AG04450 (cell line): ENCODE results near the gene CHST13. TPM values are rescaled to one million over a fixed set of nuclear protein-coding genes. Genes with fewer than 3 reads are reported as not detected.

Experiments
- CTCF ChIA-PET: fragments of 300-600, 350-600 bp; formaldehyde crosslinking; extraction: SDS; loops from one replicate; lab custom pipeline; 2022; ENCODE audit warnings: antibody characterized with exemption, inconsistent platforms; lab: Charles Lee
- POLR2A ChIA-PET: fragments of 350-600 bp; formaldehyde crosslinking; extraction: SDS; loops from one replicate; lab custom pipeline; 2021; ENCODE audit warnings: antibody characterized with exemption, inconsistent platforms; lab: Yijun Ruan, JAX
- DNase-seq: peaks from one replicate; pipeline ENCODE4 v3.0.0-alpha.2; 2011; ENCODE audit warnings: low read depth, low spot score
- H3K27ac ChIP-seq: one replicate; pipeline ENCODE4 v1.5.1; 2012; ENCODE audit warnings: low read depth, low read length, control low read depth
- H3K27me3 ChIP-seq: one replicate; pipeline ENCODE4 v1.6.0; 2012; ENCODE audit warnings: low read length; ENCODE audit not compliant: control insufficient read depth, insufficient read depth
- H3K4me3 ChIP-seq: 2 replicates; pipeline ENCODE4 v1.5.1; 2011; ENCODE audit warnings: mild to moderate bottlenecking, low read depth, low read length, control low read depth
- H3K9me3 ChIP-seq: 2 replicates; pipeline ENCODE4 v1.5.1; 2012; ENCODE audit warnings: low read length; ENCODE audit not compliant: control insufficient read depth, insufficient read depth
- polyA plus RNA-seq: library from polyadenylated mRNA; depleted of rRNA; stranded (reverse); fragments of >200 nt; gene quantifications from 2 replicates; pipeline ENCODE4 v1.2.3, GENCODE V29; 2011
- TF ChIP-seq, protein P1 (sequence below): IDR thresholded peaks from 2 replicates; pipeline ENCODE4 v1.5.1; 2011; ENCODE audit warnings: low read depth, low read length, control low read depth, inconsistent platforms

The CHST13 gene
- polyA plus RNA-seq, 1 experiment = not detected

DNA sequence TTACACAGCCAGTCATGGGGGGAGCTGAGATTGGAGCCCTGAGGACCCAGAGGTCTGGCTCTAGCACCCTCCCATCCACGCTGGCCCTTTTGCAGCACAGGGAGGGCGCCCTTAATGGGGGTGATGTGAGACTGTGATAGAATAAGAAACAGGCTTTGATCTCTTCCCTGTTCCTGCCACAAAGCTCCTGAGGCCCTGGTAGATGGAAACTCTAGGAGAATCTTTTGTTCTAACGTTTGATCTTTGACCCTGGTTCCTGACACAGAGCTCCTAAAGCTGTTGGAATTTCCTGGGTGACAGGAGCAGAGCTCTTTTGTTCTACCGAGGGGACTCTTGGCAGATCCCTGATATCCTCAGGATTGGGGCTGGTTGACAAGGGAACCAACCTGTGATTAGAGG is 5.2 kb upstream of the CHST13 start:
- Histone ChIP-seq H3K4me3 (no peak overlapping the region), H3K27me3 (peaks cover 21% of the 10 kb centered on the region), H3K9me3 (no peaks in the 10 kb centered on the region), H3K27ac (no peak overlapping the region)
- no peak for DNase-seq
- TF ChIP-seq, protein P1, sequence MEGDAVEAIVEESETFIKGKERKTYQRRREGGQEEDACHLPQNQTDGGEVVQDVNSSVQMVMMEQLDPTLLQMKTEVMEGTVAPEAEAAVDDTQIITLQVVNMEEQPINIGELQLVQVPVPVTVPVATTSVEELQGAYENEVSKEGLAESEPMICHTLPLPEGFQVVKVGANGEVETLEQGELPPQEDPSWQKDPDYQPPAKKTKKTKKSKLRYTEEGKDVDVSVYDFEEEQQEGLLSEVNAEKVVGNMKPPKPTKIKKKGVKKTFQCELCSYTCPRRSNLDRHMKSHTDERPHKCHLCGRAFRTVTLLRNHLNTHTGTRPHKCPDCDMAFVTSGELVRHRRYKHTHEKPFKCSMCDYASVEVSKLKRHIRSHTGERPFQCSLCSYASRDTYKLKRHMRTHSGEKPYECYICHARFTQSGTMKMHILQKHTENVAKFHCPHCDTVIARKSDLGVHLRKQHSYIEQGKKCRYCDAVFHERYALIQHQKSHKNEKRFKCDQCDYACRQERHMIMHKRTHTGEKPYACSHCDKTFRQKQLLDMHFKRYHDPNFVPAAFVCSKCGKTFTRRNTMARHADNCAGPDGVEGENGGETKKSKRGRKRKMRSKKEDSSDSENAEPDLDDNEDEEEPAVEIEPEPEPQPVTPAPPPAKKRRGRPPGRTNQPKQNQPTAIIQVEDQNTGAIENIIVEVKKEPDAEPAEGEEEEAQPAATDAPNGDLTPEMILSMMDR = no peak
- ChIA-PET POLR2A (no interaction called here), CTCF (interaction anchor here (1.1 kb wide), 1 partner anchor 10 kb away, joined by 4 read pairs; no protein-coding TSS in a partner anchor)

DNA sequence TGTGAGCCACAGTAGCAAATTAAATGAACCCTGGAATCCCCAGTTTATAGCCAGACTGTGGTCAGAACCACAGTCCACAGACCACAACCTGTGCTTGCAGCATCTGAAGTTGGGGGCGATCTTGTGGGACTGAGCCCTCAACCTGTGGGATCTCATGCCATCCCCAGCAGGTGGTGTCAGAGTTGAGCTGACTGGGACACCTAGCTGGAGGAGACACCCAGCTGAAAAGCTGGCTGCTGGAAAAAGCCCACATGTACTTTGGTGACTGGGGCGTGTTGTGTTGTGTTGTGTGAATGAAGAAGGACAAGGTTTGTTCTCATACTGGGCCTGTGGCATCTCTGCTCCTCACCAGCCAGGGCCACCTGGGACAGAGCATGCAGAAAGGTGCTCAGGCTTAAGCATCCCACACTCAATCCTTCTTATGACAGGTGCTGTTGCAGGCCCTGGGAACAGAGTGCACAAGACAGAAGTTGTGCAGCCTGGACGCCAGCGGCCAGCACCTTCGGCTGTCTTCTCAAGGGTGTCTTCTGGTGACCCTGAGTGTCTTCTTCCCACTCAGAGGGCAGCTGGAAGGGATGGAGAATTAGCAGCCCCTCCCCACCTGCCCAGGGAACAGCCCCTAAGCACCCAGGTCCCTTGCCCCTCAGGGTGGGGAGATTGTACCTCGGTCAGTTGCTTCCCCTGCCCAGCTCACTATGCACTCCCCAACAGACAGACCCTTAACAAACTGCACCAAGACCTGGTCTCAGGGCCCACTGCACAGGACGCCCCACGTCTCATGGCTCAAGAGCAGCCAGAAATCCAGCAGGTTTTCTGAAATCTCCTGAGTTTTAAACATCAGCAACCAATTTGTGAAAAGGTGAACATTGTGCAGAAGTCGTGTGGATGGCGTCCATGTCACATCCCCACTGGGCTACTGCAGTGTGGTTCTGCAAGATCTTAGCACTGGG is 4.2 kb upstream of the CHST13 start:
- Histone ChIP-seq H3K9me3 (no peaks in the 10 kb centered on the region), H3K27ac (no peak overlapping the region), H3K27me3 (peaks cover 26% of the 10 kb centered on the region), H3K4me3 (no peak overlapping the region)
- TF ChIP-seq, protein P1 = no peak
- ChIA-PET CTCF (interaction anchor here (0.9 to 1.1 kb wide), 2 partner anchors 11 to 936 kb away, joined by 3 to 4 read pairs; no protein-coding TSS in a partner anchor), POLR2A (no interaction called here)
- DNase-seq = no peak

DNA sequence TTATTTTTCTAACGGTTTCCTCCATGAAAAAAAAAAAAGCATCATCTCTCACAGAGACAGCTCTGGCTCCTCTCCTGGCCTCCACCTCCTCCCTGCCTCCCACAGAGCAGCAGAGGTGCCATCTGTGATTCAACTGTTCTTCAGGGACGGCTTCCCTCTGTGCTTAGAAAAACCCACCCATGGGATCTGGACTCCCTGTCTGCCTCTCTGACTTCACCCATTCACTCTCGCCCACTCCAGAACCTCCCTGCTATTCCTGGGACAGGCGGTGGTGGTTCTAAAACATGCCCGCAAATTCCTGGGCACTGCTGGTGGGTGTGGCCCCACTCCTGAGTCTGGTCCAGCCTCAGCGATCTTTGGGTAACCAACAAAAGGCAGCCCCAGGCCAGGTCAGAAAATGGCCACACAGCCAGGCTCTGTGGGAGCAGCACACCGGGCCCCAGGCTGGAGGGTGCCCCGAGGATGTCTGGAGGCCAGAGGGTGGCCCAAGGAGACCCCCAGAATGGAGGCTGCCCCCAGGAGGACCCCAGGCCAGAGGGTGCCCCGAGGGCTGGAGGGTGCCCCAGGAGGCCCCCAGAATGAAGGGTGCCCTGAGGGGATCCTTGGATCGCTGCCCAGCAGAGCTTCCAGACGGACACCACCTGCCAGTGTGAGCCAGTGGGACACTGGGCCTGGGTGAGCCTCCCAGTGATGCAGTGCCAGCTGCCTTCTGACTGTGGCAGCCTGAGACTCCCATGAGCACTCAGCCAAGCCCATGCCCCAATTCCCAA is 2.6 kb upstream of the CHST13 start:
- ChIA-PET POLR2A (no interaction called here), CTCF (interaction anchor here (0.6 to 2.9 kb wide), 13 partner anchors 10 to 934 kb away, joined by 3 to 37 read pairs (median 6); no protein-coding TSS in a partner anchor)
- DNase-seq = no peak
- peaks cover 33% of the 10 kb centered on the region for H3K27me3 ChIP-seq
- H3K9me3 ChIP-seq = no peaks in the 10 kb centered on the region
- TF ChIP-seq, protein P1 = no peak
- H3K4me3 ChIP-seq = no peak overlapping the region
- no peak overlapping the region for H3K27ac ChIP-seq

DNA sequence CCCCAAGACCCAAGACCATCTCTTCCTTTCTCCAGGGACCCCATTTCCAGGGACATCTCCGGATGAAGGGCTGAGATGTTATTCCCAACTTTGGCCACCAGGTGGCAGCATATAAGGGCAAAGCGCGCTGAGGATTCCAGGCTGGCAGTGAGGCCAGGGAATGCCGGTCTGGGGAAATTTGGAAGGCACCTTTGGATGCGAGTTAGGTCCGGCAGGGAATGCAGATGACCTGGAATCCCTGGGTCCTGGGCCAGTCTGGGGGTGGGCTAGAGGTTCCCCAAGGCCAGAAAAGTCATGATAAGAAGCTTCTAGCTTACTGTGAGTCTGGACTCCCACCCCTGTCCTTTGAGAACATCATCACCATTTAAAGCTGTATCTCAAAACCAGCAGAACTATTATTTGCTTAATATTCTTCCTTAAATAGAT is 1.6 kb upstream of the CHST13 start:
- no peak overlapping the region for H3K4me3 ChIP-seq
- DNase-seq = no peak
- H3K27ac ChIP-seq = no peak overlapping the region
- peaks cover 34% of the 10 kb centered on the region for H3K27me3 ChIP-seq
- ChIA-PET CTCF (interaction anchor here (0.5 to 2.9 kb wide), 31 partner anchors 10 to 939 kb away, joined by 3 to 37 read pairs (median 5); no protein-coding TSS in a partner anchor), POLR2A (no interaction called here)
- TF ChIP-seq, protein P1 = peak; percentile 84
- H3K9me3 ChIP-seq = no peaks in the 10 kb centered on the region
